ENCODE data around the gene SYT14.
"Not testable (repeated sequence)": the region's sequence is repeated elsewhere in the genome, so short reads cannot be mapped to it uniquely, and the experiment has no call there.

Gene SYT14

DNA sequence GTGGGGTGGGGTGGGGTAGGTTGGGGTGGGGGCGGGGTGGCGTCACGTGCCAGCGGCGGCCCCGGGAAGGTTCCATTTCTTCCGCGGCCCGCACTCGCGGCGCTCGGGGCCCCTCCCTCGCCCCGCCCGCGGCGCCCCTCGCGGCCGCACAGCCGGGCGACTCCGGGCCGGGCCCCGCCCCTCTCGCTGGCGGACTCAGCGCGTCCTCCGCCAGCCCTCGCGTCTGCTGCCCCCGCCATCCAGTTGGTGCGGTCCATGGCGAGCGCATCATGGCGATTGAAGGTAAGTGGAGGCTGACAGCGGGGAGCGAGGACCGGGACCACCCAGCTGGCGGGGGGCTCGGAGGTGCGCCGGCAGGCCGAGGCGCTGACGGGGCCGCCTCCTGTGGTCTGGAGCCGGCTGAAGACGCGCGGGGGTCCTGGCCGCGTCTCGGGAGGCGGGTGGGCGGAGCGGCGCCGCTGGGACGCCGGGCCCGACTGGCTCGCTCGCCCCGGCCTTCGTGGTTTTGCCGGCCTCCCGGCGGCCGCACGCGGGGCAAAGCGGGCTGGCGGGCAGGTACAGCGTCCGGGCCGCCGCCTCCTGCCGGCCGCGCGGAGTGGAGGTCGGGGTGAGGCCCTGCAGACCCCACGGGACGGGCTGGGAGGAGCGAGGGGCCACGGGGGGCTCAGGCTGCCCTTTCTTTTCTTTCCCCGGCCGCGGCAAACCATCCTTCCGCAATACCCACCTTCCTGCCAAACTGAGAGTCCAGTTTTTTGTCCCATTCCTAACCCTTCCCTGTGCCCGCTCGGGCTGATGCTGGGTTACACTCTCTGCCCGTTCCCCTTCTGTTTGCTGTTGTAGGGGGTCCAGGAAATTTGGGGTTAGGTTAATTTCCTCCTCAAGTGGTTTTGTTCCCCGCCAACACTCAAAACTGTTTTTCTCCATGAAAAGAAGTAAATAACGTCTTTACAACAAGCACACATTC, at the start of gene SYT14:
TSS of gene SYT14 (plus strand) at position 222 of the 964 bp plus-strand sequence. CDS start at position 270, 48 bp downstream.
- no peak for DNase-seq (ENCODE audit: low read depth, low spot score)

DNA sequence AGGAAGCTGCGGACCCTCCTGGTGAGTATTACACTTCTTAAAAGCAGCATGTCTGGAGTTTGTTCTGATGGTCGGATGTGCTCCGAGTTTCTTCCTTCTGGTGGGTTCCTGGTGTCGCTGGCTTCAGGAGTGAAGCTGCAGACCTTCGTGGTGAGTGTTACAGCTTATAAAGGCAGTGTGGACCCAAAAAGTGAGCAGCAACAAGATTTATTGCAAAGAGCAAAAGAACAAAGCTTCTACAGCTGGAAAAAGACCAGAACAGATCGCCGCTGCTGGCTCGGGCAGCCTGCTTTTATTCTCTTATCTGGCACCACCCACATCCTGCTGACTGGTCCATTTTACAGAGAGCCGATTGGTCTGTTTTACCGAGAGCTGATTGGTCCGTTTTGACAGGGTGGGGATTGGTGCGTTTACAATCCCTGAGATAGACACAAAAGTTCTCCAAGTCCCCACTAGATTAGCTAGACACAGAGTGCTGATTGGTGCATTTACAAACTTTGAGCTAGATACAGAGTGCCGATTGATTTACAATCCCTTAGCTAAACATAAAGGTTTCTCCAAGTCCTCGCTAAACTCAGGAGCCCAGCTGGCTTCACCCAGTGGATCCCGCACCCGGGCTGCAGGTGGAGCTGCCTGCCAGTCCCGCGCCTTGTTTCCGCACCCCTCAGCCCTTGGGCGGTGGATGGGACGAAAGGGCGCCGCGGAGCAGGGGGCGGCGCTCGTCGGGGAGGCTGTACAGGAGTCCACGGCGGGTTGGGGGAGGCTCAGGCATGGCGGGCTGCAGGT, 49.5 kb upstream of the SYT14 start:
- DNase-seq (ENCODE audit: low read depth, low spot score): not testable (repeated sequence)

DNA sequence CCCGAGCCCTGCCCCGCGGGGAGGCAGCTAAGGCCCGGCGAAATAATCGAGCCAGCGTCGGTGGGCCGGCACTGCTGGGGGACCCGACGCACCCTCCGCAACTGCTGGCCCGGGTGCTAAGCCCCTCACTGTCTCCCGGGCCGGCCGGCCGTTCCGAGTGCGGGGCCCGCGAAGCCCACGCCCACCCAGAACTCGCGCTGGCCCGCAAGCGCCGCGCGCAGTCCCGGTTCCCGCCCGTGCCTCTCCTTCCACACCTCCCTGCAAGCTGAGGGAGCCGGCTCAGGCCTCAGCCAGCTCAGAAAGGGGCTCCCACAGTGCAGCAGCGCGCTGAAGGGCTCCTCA, 49.0 kb upstream of the SYT14 start:
- DNase-seq (ENCODE audit: low read depth, low spot score): no peak

DNA sequence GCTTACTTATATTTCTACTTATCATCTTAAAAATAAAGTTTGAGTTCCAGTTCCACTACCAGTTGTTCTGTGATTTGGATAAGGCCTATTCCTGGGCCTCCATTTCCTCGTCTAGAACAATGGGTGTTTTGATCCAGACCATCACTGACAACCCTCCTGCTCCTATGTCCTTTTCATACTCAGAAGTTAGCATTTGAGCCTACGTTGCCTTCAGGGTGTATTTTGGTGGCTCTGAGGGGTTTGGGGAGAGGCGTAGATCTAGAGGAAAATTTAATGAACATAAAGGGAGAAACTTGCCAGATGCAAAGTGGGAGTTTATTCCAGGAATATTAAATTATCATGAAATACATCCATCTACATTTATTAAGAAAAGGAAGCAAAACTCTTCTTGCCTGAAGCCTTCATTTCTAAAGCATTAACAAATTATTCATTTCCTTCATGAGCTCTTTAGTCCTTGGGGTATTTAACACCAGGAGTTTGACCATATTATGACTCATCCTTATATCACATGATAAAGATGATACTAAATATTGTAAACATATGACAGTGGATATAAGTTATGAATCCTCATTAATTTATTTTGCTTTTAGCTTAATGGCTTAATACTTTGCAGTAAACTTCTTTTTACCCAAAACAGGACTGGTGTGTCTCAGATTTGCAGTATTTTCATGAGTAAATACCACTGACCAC, 47.2 kb upstream of the SYT14 start:
- DNase-seq (ENCODE audit: low read depth, low spot score): no peak

DNA sequence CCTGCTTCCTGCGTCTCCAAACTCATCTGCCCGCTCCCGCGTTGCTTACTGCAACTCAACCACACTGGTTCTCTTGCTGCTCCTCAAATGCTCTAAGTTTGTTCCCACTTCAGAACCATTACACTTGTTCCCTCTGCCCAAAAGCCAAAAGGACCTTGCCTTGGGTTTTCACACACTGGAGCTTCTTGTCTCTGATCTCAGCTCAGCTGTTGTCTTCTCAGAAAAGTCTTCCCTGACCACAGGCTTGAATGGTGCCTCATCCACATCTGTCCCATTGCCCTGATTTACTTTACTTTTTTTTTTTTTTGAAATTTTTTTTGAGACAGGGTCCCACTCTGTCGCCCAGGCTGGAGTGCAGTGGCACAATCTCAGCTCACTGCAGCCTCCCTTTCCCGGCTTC, 44.3 kb upstream of the SYT14 start:
- DNase-seq (ENCODE audit: low read depth, low spot score): no peak

DNA sequence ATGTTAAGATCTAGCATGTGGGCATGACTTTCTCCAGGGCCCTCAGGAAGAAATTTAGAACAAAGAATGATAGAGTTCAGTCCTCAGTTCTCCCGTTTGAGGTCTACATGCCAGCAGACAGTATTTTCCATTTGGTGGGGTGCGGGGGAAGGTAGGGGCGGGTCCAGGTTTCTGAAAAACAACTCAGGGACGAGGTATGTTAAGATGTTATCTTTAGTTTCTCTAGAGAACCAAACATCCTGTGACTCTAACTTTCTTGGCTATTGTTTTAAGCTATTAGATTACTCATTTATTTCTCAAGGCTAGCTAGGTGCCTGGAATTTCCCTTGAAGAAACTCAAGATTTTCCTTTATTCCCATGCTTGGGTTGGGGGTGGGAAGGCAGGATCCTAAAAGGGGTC, 42.3 kb upstream of the SYT14 start:
- DNase-seq (ENCODE audit: low read depth, low spot score): no peak

DNA sequence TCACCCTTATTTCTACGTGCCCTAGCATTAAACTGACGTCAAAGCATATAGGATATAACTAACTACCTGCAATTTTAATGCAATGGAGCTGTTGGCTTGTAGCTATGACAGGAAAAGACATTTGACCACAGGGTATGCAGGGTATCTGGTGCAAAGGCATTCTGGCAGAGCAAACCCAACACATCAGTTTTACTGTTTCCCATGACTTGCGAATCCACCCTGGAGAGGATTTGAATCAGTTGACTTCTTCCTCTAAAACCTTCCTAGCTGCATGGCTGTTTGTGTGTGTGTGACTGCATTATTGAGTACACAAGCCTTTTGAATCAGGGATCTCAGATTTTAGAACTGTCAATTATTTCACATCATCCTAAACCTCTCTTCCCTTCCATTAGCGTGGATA, 41.7 kb upstream of the SYT14 start:
- no peak for DNase-seq (ENCODE audit: low read depth, low spot score)

DNA sequence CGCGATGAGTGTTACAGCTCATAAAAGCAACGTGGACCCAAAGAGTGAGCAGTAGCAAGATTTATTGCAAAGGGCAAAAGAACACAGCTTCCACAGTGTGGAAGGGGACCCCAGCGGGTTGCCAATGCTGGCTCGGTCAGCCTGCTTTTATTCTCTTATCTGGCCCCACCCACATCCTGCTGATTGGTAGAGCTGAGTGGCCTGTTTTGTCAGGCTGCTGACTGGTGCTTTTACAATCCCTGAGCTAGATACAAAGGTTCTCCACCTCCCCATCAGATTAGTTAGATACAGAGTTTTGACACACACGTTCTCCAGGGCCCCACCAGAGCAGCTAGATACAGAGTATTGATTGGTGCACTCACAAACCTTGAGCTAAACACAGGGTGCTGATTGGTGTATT, 39.7 kb upstream of the SYT14 start:
- DNase-seq (ENCODE audit: low read depth, low spot score): not testable (repeated sequence)

DNA sequence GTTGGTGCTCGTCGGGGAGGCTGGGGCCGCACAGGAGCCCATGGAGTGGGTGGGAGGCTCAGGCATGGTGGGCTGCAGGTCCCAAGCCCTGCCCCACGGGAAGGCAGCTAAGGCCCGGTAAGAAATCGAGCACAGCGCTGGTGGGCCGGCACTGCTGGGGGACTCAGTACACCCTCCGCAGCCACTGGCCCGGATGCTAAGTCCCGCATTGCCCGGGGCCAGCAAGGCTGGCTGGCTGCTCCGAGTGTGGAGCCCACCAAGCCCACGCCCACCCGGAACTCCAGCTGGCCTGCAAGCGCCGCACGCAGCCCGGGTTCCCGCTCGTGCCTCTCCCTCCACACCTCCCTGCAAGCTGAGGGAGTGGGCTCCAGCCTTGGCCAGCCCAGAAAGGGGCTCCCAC, 39.2 kb upstream of the SYT14 start:
- not testable (repeated sequence) for DNase-seq (ENCODE audit: low read depth, low spot score)

DNA sequence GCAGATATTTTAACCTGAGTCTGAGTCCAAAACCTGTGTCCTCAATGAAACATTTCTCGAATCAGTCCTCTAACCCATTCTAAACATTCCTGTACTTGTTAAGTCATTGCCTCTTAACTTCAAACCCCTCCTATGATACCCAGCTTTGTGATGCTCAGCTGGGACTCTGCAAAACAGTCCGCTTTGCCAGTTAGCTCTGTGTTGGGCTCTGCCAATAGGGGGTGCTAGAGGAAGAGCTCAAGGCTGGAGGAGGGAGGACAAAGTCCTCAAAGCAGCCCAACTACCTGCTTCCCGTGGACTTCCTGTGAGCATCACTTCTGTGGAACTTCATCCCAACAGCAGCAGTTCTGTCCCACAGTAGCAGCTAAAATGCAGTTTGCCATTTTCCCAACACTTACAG, 38.1 kb upstream of the SYT14 start:
- DNase-seq (ENCODE audit: low read depth, low spot score): no peak

DNA sequence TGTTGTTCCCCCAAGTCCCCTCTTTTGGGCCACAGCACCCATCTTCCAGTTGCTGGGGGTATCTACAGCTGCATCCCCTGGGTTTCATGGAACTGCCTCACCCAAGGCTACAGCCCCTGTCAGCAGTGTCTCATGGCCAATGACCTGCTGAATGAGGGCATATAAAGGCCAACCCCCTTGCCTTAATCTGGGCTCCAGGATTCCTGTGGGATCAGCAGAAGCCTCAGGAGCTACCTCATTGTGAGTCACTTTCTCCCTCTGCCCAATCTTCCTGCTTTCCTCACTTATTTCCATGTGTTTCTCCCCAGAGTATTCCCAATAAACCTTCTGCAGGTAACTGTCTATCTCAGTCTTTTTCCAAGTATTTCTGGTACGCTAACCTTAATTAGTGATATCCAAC, 37.3 kb upstream of the SYT14 start:
- DNase-seq (ENCODE audit: low read depth, low spot score): no peak

DNA sequence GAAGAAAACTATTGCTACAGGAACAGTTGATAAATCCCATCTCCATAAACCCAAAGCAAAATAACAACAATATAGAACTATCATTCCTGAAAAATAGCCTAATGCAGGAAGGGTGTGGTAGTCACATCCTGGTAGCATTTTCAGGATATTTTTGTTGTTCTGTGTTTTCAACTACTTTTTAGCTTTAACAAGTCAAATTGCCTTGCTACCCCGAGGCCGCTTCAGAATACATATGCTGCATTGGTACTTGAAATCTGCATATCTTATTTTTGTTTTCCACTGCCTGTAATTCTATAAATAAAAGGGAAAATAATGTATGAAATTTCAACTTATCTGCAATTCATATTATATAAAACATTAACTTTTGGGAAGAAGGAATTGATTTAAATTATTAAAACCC, 36.8 kb upstream of the SYT14 start:
- DNase-seq (ENCODE audit: low read depth, low spot score): no peak

DNA sequence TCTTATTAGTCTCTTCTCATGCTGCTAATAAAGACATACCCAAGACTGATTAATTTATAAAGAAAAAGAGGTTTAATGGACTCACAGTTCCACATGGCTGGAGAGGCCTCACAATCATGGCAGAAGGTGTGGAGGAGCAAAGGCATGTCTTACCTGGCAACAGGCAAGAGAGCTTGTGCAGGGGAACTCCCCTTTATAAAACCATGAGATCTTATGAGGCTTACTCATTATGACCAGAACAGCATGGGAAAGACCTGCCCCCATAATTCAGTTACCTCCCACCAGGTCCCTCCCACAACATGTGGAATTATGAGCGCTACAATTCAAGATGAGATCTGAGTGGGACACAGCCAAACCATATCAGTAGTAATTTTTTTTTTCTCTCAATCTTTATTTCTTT, 33.2 kb upstream of the SYT14 start:
- not testable (repeated sequence) for DNase-seq (ENCODE audit: low read depth, low spot score)

DNA sequence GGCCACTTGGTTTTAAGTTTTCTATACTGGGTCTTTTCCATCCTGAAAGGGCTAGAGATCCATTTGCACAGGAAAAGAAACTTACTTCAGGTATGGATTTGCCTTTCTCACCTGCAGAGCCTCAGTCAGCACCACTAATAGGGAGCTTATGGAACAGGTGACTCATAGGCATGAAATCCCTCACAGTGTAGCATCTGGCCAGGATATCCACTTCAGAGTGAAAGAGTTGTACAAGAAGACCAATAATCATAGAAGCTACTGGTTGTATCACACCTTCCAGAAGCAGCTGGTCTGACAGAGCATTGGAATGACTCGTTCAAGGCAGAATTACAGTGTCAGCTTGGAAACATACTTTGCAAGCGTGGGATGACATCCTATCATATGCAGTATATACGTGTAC, 26.3 kb upstream of the SYT14 start:
- DNase-seq (ENCODE audit: low read depth, low spot score): no peak

DNA sequence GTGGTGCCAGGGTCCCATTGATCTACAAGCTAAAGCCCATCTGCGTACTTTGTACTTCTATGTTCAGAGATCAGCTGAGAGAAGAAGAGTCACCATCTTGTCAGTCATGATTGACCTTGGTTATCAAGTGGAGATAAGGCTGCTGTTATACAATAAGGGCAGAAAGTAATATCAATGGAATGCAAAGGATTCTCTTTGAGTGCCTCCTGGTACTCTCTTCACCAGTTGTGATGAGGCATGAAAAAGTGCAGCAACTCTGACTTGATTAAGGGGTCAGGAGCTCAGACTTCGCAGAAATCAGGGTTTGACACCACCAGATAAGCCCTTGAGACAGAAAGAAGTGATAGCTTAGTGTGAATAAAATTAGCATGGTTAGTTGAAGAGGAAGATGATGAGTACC, 25.7 kb upstream of the SYT14 start:
- no peak for DNase-seq (ENCODE audit: low read depth, low spot score)

DNA sequence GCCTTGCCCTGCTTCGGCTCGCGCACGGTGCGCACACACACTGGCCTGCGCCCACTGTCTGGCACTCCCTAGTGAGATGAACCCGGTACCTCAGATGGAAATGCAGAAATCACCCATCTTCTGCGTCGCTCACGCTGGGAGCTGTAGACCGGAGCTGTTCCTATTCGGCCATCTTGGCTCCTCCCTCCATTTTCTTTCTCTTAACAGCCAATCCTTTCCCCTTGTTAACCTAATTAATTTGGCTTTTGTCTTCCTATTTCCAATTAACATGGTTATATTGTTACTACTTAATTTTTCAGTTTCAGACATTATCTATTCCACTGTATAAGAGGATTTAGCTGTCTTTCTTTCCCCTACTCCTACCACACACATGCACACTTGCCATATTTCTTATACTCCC, 18.4 kb upstream of the SYT14 start:
- not testable (repeated sequence) for DNase-seq (ENCODE audit: low read depth, low spot score)

DNA sequence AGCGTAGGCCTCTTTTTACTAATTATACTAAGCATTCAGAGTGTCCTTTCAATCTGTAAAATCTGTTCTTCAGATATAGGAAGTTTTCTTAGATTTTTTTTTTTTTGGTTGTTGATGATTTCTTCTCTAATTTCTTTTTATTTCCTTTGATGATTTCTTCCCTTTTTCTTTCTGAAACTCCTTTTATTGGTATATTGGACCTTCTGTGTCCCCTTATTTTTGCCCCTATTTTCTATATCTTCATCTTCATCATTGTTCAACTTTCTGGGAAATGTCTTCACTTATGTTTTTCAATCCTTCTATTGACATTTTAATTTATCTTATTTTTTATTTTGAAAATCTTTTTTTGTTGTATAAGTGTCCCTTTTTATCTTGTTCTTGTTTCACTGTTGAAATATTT, 17.2 kb upstream of the SYT14 start:
- no peak for DNase-seq (ENCODE audit: low read depth, low spot score)

DNA sequence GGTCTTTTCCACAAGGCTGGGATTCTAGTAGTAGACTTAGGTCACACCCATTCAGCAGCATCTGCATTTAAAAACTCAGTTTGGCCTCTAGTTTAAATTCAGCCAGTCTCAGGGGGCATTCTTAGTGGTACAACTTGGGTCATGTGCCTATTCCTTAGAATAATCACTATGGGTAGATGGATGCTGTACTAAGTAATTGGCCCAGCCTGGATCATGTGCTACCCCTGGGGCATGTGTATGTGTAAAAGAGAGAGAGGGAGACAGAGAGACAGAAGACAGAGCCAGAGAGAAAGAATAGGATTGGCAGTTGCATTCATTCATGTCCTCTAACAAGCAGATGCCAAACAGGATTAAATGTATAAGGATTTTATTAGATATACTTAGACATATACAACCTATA, 13.6 kb upstream of the SYT14 start:
- DNase-seq (ENCODE audit: low read depth, low spot score): no peak

DNA sequence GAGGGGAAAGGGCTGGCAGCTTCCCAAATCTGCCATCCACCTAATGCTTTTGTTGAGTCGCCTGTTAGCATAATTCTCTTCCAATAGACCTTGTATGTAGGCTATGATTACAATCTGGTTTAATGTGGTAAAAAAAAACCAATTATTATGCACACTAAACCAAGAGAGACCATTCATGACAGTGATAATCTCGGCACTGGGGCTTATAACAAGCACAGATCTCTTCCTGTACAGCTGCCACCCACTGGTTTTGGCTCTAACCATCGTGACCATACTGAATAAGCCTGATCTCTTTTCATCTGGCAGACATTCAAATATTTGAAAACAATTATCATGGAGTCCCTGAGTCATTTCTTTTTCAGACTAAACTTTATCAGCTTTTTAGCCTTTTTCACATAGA, 12.0 kb upstream of the SYT14 start:
- peak; percentile 65 for DNase-seq (ENCODE audit: low read depth, low spot score)

DNA sequence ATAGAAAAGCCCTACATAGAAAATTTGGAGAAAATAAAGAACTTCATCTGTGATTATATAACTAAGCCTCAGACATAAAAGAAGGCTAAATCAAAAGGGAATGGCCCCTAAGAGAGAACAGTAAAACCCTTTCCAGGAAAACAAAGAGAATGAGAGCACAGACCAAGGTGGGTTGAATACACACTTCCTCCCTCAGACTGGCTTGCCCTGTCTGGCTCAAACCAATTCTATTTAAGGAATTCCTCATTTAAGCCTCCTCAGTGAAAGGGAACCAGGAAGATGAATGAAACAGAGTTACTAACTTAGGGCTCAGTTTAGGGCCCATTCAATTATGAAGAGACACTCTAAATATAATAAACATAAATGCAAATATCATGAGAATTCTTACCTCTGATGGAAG, 10.6 kb upstream of the SYT14 start:
- DNase-seq (ENCODE audit: low read depth, low spot score): no peak

DNA sequence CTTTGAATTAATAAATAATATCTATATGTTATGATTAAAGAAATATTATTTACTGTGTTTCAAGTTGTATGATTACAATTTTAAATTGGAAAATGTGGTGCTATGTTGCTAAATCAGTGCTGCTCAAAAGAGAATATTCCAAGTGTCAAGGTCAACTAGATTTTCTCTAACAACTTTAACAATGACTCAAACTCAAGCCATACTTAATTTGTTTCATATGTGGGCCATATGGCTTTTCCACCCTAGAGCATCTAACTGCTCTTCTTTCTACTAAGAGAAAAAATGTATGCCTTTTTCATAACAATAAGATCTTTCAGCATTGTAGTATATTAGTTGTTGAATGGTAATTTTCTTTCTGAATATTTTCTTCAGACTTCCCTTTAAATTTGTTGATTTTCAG, 8.3 kb upstream of the SYT14 start:
- DNase-seq (ENCODE audit: low read depth, low spot score): no peak

DNA sequence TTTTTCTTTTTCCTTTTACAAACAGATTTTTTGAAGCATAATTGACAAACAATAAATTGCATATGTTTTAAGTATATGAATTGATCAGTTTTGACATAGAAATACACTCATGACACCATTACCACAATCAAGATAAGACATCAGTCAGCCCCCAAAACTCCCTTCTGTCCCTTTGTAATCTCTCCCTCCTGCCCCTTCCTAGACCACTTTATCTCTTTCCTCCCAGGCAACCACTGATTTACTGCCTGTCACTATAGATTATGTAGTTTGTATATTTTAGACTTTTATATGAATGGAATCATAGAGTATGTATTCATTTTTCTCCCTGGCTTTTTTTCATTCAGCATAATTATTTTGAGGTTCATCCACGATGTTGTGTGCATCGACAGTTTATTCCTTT, 6.9 kb upstream of the SYT14 start:
- no peak for DNase-seq (ENCODE audit: low read depth, low spot score)
